ENCODE data around the gene SHH.
A peak's percentile ranks its signal among the peaks of the same experiment; 100 is the strongest.

SHH gene

DNA sequence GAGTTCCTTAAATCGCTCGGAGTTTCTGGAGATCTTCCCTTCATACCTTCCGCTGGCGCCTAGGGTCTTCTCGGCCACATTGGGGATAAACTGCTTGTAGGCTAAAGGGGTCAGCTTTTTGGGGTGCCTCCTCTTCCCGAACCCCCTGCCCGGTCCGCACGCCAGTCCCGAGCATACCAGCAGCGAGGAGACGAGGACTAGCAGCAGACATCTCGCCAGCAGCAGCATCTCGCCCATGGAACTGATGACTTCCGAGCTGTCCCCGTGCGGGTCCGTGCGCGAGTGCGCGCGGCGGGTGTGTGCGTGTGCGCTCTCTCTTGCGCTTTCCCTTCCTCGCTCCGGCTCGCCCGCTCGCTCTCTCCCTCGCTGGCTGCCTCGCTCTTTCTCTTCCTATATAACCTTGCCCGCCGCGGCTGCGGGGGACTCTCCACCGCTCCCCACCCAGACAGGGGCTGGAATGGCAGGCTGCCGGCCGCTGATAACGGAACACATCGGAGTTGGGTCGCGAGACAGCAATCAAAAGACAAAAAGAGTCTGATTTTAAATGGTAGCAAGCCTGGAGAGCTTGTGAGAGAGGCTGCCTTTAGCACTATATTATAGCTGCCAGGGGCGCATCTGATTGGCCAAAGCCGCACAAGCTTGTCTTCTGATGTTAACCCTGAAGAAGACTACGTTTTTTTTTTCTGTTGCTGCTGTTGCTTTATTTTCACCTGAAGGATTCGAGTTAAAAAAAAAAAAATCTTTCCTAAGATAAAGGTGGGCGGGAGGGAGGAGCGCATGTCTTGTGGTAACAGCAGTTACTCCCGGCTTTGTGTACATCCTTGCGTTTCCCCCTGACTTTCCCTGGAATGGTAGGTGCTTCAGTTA lies at the start of gene SHH:
TSS of gene SHH (minus strand) at position 569 of the 867 bp plus-strand sequence. CDS start at position 228, 341 bp downstream.
- Mint-ChIP-seq H3K9me3 (no peaks in the 10 kb centered on the region), H3K4me1 (ENCODE audit: low read depth) (peaks cover 15% of the 10 kb centered on the region), H3K36me3 (ENCODE audit: low read depth) (no peaks in the 10 kb centered on the region), H3K27me3 (ENCODE audit: low read depth) (peaks cover 73% of the 10 kb centered on the region), H3K27ac (no peak within 1 kb of the TSS), H3K4me3 (peak within 1 kb of the TSS; percentile 73)

DNA sequence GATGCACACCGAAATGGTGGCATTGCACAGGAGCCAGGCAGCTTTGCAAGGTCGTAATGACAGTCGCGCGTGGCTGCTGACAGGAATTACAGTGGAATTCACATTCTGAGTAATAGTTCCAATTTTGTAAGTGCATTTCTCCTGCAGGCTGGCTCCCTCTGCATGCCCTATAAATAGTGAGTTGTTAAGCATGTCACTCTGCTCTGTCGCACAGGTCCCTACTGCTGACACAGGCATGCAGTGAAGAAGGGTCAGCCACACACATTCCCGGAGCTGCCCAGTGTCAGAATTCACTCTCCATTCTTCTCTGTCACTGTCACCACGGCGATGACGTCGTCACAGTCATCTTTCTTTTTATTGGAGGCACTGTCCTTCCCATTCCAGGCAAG lies 49.2 kb upstream of the SHH start:
- H3K36me3 Mint-ChIP-seq (ENCODE audit: low read depth): no peaks in the 10 kb centered on the region
- no peaks in the 10 kb centered on the region for H3K9me3 Mint-ChIP-seq
- no peak overlapping the region for H3K4me3 Mint-ChIP-seq
- H3K27ac Mint-ChIP-seq: no peak overlapping the region
- H3K4me1 Mint-ChIP-seq (ENCODE audit: low read depth): no peaks in the 10 kb centered on the region
- no peaks in the 10 kb centered on the region for H3K27me3 Mint-ChIP-seq (ENCODE audit: low read depth)

DNA sequence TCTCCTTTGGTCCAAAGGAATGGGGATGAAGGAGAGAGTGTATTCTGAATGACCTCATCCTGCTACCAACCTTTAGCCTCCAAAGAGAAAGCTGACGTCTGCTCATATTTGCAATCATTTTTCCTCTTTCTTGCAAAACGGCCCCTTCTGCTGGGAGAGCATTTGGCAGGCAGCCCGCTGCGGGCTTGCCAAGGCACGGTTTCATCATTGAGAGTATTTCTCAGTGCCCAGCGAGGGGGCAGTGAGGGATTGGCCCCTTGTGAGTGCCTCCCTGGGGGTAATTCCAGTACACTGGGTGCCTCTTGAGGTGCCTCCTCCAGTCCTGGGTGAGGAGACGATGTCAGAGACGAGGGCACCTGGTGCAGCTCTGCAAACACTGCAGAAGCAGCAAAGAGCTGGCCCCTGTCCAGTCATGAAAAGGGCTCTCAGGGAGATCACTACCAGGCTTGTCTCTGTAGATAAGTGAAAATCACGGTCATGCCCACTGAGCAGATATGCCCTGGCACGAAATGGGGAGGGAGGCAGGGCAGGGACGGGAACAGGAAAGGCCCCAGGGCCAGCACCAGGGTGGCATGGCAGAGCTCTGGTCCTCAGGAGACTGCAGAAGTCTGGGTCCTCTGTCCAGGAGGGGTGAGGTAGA lies 48.7 kb upstream of the SHH start:
- Mint-ChIP-seq H3K27me3 (ENCODE audit: low read depth) (no peaks in the 10 kb centered on the region), H3K36me3 (ENCODE audit: low read depth) (no peaks in the 10 kb centered on the region), H3K4me1 (ENCODE audit: low read depth) (no peaks in the 10 kb centered on the region), H3K4me3 (no peak overlapping the region), H3K27ac (no peak overlapping the region), H3K9me3 (no peaks in the 10 kb centered on the region)

DNA sequence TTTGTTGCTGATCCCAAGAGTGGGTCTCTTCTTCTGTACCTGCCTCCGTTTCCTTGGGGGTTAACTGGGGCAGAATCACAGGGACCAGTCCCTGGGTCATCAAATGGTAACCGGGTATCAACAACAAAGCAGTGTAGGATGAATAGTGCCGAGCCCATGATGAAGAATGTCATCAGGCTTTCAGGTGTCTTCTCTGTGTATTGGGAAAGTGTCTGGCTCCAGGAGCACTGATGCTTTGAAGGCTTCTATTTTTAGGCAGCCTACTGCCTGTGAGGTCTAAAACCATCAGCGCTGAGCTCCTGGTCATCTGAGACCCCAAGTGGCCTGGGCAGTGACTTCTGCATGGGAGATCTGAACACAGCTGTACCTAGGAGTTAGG lies 48.2 kb upstream of the SHH start:
- H3K27me3 Mint-ChIP-seq (ENCODE audit: low read depth): no peaks in the 10 kb centered on the region

DNA sequence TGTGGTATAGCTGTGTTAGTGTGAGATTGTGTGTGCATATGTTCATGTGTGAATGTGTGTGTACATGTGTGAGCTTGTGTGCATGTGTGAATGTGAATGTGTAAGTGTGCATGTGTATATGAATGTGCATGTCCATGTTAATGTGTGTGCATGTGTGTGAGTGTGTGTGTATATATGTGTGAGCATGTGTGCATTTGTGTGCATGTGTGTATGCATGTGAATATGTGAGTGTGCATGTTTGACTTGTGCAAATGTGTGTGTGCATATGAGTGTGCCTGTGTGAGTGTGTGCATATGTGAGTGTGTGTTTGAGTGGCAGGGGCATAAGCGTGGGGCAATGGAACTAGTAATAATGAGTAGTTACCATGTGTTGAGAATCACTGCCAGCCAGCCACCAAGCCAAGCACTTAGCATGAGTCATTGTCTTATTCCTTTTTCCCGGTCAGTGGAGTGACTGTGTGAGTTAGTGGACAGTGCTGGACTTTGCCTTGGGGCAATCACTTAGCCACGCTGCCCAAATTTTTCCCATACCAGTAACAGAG lies 46.3 kb upstream of the SHH start:
- Mint-ChIP-seq H3K27ac (no peak overlapping the region), H3K36me3 (ENCODE audit: low read depth) (no peaks in the 10 kb centered on the region), H3K4me3 (no peak overlapping the region), H3K9me3 (no peaks in the 10 kb centered on the region), H3K27me3 (ENCODE audit: low read depth) (no peaks in the 10 kb centered on the region), H3K4me1 (ENCODE audit: low read depth) (no peaks in the 10 kb centered on the region)

More for the DNA sequence above, 48.2 kb upstream of the SHH start:
- H3K36me3 Mint-ChIP-seq (ENCODE audit: low read depth): no peaks in the 10 kb centered on the region
- no peaks in the 10 kb centered on the region for H3K9me3 Mint-ChIP-seq
- no peak overlapping the region for H3K27ac Mint-ChIP-seq
- H3K4me3 Mint-ChIP-seq: no peak overlapping the region
- no peaks in the 10 kb centered on the region for H3K4me1 Mint-ChIP-seq (ENCODE audit: low read depth)

DNA sequence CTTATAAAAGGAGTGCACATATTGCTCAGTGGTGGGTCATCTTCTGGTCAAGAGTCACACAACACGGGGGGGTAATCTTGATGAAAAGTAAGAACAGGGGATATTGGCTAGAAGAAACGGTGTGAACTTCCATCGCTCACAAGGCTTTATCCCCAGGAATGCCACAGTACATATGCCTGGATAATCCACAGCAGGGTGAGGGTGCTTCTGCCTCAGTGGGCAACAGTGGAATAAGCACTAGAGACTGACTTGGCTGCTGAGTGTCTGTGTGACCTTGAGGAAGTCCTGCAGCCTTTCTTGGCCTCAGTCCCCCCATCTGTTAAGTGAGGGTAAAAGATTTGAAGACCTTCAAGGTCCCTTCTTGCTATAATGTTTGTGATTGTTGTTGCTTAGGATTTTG lies 44.9 kb upstream of the SHH start:
- no peaks in the 10 kb centered on the region for H3K36me3 Mint-ChIP-seq (ENCODE audit: low read depth)
- H3K4me1 Mint-ChIP-seq (ENCODE audit: low read depth): no peaks in the 10 kb centered on the region
- H3K27me3 Mint-ChIP-seq (ENCODE audit: low read depth): no peaks in the 10 kb centered on the region
- no peaks in the 10 kb centered on the region for H3K9me3 Mint-ChIP-seq
- H3K4me3 Mint-ChIP-seq: no peak overlapping the region
- no peak overlapping the region for H3K27ac Mint-ChIP-seq

DNA sequence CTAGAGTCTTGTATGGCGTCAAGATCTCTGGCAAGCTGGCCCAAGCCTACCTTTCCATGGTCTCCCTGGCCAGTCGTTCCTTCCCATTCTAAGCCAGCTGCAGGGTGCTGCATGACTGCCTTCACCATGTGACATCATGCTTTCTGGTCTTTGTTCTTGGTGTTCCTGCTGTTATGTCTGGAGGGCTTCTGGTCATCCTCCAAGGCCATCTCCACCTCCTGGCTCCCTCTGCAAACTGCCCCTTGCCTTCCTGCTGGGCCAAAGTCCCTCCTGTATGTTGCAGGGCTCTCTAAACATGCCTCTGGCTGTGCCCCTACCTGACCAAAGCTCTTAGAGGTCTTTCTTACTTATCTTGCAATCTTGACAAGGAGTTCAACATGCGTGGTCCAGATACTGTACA lies 44.4 kb upstream of the SHH start:
- H3K36me3 Mint-ChIP-seq (ENCODE audit: low read depth): no peaks in the 10 kb centered on the region
- H3K27me3 Mint-ChIP-seq (ENCODE audit: low read depth): no peaks in the 10 kb centered on the region
- H3K4me3 Mint-ChIP-seq: no peak overlapping the region
- H3K9me3 Mint-ChIP-seq: no peaks in the 10 kb centered on the region
- no peaks in the 10 kb centered on the region for H3K4me1 Mint-ChIP-seq (ENCODE audit: low read depth)
- no peak overlapping the region for H3K27ac Mint-ChIP-seq

DNA sequence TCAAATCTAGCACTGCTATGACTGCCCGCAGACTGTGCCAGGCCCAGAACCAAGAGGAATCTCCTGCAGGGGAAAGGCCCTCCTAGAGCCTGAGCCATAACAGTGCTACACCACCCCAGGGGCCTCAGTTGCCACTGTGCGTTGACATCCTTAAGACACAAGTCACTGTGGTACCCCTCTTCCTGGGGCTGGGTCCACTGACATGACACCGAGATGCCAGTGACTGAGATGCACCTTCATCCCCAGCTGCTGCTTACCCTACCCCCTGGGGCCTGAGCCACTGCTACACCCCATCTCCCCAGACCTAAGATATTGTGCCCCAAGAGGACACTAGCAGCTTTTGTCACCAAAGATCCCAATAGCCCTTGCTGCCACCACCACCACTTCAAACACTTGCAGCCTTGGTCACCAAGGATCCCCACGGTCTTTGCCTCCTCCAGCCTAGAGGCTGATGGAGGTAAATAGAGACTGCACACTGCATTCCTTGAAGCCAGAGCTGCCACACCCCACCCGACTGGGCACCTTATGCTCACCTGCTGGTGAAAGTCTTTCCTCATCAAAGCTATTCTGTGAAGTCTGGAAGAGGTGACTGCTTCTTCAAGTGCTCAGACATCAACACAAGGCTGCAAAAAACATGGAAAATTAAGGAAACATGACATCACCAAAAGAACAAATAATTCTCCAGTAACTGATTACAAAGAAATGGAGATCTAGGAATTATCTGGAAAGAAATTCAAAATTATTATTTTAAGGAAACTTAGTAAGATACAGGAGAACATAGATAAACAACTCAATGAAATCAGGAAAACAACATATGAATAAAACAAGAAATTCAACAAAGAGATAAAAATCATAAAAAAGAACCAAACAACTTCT lies 40.4 kb upstream of the SHH start:
- Mint-ChIP-seq H3K9me3 (no peaks in the 10 kb centered on the region), H3K36me3 (ENCODE audit: low read depth) (no peaks in the 10 kb centered on the region), H3K4me3 (no peak overlapping the region), H3K27ac (no peak overlapping the region), H3K27me3 (ENCODE audit: low read depth) (no peaks in the 10 kb centered on the region), H3K4me1 (ENCODE audit: low read depth) (no peaks in the 10 kb centered on the region)

DNA sequence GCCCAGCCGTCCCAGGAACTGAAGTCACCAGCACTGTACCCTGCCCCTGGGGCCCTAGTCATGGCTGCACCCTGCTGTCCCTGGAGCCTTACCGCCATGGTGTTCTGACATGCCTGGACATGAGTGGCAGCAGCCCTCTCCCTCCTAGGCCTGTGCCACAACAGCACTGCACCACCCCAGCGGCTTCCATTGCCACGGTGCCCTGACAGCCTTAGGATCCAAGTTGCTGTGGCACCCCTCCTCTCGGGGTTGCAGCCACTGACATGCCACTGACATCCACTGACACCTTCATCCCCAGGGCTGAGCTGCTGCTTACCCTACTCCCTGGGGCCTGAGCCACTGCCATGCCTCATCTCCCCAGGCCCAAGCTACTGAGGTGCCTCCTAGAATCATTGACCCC lies 39.6 kb upstream of the SHH start:
- no peak overlapping the region for H3K27ac Mint-ChIP-seq
- H3K4me3 Mint-ChIP-seq: no peak overlapping the region
- no peaks in the 10 kb centered on the region for H3K36me3 Mint-ChIP-seq (ENCODE audit: low read depth)
- no peaks in the 10 kb centered on the region for H3K27me3 Mint-ChIP-seq (ENCODE audit: low read depth)
- H3K9me3 Mint-ChIP-seq: no peaks in the 10 kb centered on the region
- H3K4me1 Mint-ChIP-seq (ENCODE audit: low read depth): no peaks in the 10 kb centered on the region

DNA sequence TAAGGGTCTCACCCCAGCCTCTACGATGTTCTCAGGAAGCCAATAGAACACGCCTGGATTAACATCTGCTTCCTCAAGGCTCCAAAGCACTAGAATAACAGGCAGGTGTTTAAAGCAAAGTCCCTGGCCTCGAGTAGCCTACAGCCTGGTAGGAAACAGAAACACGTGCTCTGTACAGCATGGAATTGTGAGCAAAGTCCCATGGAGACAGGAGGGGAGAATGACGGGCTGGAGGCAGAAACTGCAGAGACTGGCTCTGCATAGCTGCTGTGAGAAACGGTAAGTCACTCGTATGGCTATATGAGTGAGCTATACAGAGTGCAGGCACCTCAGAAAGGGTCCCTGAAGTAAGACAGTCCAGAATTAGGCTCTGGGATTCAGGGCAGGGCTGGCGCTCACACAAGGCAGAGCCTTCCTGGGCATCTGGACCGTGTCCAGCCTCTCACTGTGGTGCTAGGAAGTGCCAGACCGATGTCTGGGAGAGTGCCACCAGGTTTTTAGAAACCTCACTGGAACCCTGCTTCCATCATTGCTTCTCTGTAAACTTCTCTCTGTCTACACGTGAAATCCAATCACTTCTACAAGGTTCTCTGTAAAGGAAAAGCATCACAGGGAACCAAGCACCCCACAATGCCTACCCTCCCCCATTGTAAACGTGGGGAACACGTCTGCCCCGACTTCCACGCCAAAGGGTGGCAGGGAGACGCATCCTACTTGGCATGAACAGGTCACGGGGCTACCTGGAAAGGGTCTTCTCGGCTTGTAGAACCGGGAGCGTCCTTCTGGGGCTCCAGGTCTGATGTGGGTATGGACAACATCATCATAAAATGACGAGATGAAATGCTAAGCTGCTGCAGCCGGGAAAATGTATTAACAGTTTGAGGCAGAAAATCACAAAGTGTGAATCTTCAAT lies 38.8 kb upstream of the SHH start:
- Mint-ChIP-seq H3K4me1 (ENCODE audit: low read depth) (no peaks in the 10 kb centered on the region), H3K27me3 (ENCODE audit: low read depth) (no peaks in the 10 kb centered on the region), H3K4me3 (no peak overlapping the region), H3K9me3 (no peaks in the 10 kb centered on the region), H3K36me3 (ENCODE audit: low read depth) (no peaks in the 10 kb centered on the region), H3K27ac (no peak overlapping the region)

DNA sequence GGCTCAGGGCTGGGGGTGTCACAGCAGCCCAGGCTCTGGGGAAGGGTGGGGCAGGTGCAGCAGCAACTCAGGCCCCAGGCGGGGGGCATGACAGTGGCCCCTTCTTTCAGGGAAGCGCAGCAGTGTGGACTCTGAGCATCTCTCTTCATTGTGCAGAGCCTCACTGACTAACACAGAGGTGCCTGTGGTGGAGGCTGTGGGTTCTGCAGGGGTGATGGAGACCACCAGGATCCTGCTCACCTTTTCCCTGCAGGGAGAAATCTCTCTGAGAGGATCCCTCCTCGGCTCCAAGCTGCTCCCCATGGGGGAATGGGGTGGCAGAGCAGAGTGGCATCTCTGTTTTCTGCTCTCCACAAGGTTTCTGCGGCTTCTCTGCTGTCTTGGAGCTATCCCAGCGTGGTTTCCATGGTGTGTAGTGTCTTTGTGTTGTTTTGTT lies 37.8 kb upstream of the SHH start:
- Mint-ChIP-seq H3K27me3 (ENCODE audit: low read depth) (no peaks in the 10 kb centered on the region), H3K4me1 (ENCODE audit: low read depth) (no peaks in the 10 kb centered on the region), H3K27ac (no peak overlapping the region)

DNA sequence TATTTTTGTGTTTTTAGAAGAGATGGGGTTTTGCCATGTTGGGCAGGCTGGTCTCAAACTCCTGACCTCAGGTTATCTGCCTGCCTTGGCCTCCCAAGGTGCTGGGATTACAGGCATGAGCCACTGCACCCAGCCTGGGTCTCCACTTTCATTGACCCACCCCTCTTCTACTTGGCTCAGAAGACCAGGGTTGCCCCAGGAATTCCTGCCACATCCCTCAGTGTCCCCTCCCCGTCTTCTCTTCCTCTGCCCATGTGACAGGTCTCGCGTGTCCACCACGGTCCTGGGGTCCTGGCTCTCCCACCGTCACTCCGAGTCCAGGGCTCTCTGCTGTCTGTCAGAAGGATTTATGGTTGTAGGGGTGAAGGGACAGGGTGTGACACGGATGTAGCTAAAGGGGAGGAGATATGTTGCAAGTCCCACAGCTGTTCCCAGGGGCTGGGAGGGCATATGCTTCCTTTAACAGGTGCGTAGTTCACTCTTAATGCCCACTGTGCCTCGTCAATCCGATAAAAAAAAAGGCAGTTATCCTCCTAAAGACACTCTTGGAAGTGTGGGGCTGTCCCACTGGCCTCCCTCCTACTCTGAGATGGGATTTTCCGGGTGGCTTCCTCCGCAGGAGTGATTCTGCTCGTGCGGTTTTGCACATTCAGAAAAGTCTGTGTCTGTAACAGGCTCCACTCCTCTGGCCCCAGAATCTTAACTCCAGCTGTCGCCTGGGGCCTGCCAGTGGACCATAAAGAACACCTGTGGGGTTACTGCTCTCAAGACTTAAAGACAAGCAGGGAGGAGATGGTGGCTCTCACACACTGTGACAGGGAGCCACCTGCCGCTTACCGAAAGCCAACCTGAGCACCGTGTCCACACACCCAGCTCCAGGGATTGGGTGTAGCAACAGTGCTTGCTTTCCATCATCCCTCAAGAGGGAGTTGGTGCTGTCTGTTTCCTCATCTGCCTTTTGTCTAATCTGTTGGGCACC lies 36.7 kb upstream of the SHH start:
- Mint-ChIP-seq H3K27me3 (ENCODE audit: low read depth) (no peaks in the 10 kb centered on the region), H3K4me1 (ENCODE audit: low read depth) (no peaks in the 10 kb centered on the region), H3K9me3 (no peaks in the 10 kb centered on the region), H3K27ac (no peak overlapping the region), H3K36me3 (ENCODE audit: low read depth) (no peaks in the 10 kb centered on the region), H3K4me3 (no peak overlapping the region)

More for the DNA sequence above, 37.8 kb upstream of the SHH start:
- Mint-ChIP-seq H3K9me3 (no peaks in the 10 kb centered on the region), H3K36me3 (ENCODE audit: low read depth) (no peaks in the 10 kb centered on the region), H3K4me3 (no peak overlapping the region)

All from T-helper 1 cell treated with Interleukin-12 subunit alpha and Interleukin-12 subunit beta and Interleukin-4 antibody, amounts not matched to agents 30 μg/mL and 1 μg/mL, for 36 hours (primary cell).